ENCODE results near the gene NHERF2. TPM values are rescaled to one million over a fixed set of nuclear protein-coding genes. Genes with fewer than 3 reads are reported as not detected.

Gene NHERF2
- total RNA-seq, 2 donors from 2014 or later = 20.1 to 25.5 TPM

GRCh38 chr16:2072926-2073325 is 46.2 kb downstream of the NHERF2 start:
- no peak overlapping the region for H3K27ac ChIP-seq (ENCODE audit: low read depth, low read length)
- Mint-ChIP-seq H3K9me3 (no peaks in the 10 kb centered on the region), H3K4me1 (no peaks in the 10 kb centered on the region), H3K27ac (no peak overlapping the region), H3K36me3 (ENCODE audit: low read depth) (peaks cover 46% of the 10 kb centered on the region), H3K4me3 (no peak overlapping the region), H3K27me3 (ENCODE audit: insufficient read depth) (no peaks in the 10 kb centered on the region)
- no peak overlapping the region for H3K9ac ChIP-seq (ENCODE audit: extremely low read depth, low read length, poor library complexity, severe bottlenecking)
- no peak for DNase-seq
- no peak overlapping the region for H3K4me3 ChIP-seq (ENCODE audit: low read length)
- no peaks in the 10 kb centered on the region for H3K9me3 ChIP-seq (ENCODE audit: control insufficient read depth, low read length)
- TF ChIP-seq CTCF (conservative IDR thresholded peaks at IDR 0.05) = no peak
- H3K4me1 ChIP-seq (ENCODE audit: control insufficient read depth, insufficient read depth, low read length) = no peaks in the 10 kb centered on the region
- peaks cover 4% of the 10 kb centered on the region for H3K36me3 ChIP-seq (ENCODE audit: control insufficient read depth, insufficient read depth, low read length)
- H3K27me3 ChIP-seq (ENCODE audit: control insufficient read depth, insufficient read depth, low read length, poor library complexity, severe bottlenecking) = no peaks in the 10 kb centered on the region
- 91 to 97% methylated on average over 6 to 8 of the region's 8 CpGs for WGBS, 2 experiments (ENCODE audit: insufficient coverage in 1 of 2, insufficient read length in 1 of 2)

GRCh38 chr16:2074071-2074470 is 47.4 kb downstream of the NHERF2 start:
- H3K9me3 Mint-ChIP-seq = no peaks in the 10 kb centered on the region
- Histone ChIP-seq H3K27ac (ENCODE audit: low read depth, low read length) (no peak overlapping the region), H3K36me3 (ENCODE audit: control insufficient read depth, insufficient read depth, low read length) (peaks cover 4% of the 10 kb centered on the region), H3K4me3 (ENCODE audit: low read length) (no peak overlapping the region), H3K9me3 (ENCODE audit: control insufficient read depth, low read length) (no peaks in the 10 kb centered on the region), H3K27me3 (ENCODE audit: control insufficient read depth, insufficient read depth, low read length, poor library complexity, severe bottlenecking) (no peaks in the 10 kb centered on the region), H3K9ac (ENCODE audit: extremely low read depth, low read length, poor library complexity, severe bottlenecking) (no peak overlapping the region), H3K4me1 (ENCODE audit: control insufficient read depth, insufficient read depth, low read length) (no peaks in the 10 kb centered on the region)
- DNase-seq = no peak
- no peak for TF ChIP-seq CTCF (conservative IDR thresholded peaks at IDR 0.05)
- 95 to 96% methylated on average over 20 of the region's 20 CpGs for WGBS, 2 experiments (ENCODE audit: insufficient coverage in 1 of 2, insufficient read length in 1 of 2)
- no peak overlapping the region for H3K27ac Mint-ChIP-seq
- H3K27me3 Mint-ChIP-seq (ENCODE audit: insufficient read depth) = no peaks in the 10 kb centered on the region
- no peak overlapping the region for H3K4me3 Mint-ChIP-seq
- H3K36me3 Mint-ChIP-seq (ENCODE audit: low read depth) = peaks cover 37% of the 10 kb centered on the region
- no peaks in the 10 kb centered on the region for H3K4me1 Mint-ChIP-seq

- Histone ChIP-seq H3K36me3 (ENCODE audit: control insufficient read depth, insufficient read depth, low read length) (peaks cover 4% of the 10 kb centered on the region), H3K27me3 (ENCODE audit: control insufficient read depth, insufficient read depth, low read length, poor library complexity, severe bottlenecking) (no peaks in the 10 kb centered on the region), H3K4me3 (ENCODE audit: low read length) (no peak overlapping the region), H3K4me1 (ENCODE audit: control insufficient read depth, insufficient read depth, low read length) (no peaks in the 10 kb centered on the region), H3K9ac (ENCODE audit: extremely low read depth, low read length, poor library complexity, severe bottlenecking) (no peak overlapping the region), H3K9me3 (ENCODE audit: control insufficient read depth, low read length) (no peaks in the 10 kb centered on the region), H3K27ac (ENCODE audit: low read depth, low read length) (no peak overlapping the region)
- Mint-ChIP-seq H3K4me3 (no peak overlapping the region), H3K27me3 (ENCODE audit: insufficient read depth) (no peaks in the 10 kb centered on the region), H3K9me3 (no peaks in the 10 kb centered on the region), H3K27ac (no peak overlapping the region), H3K4me1 (no peaks in the 10 kb centered on the region), H3K36me3 (ENCODE audit: low read depth) (peaks cover 29% of the 10 kb centered on the region)
- WGBS, 2 experiments (ENCODE audit: insufficient coverage in 1 of 2, insufficient read length in 1 of 2) = 95 to 99% methylated on average over 17 to 24 of the region's 24 CpGs
- no peak for DNase-seq
- TF ChIP-seq CTCF (conservative IDR thresholded peaks at IDR 0.05) = no peak
Observed at GRCh38 chr16:2075631-2076030, 48.9 kb downstream of the NHERF2 start.

Data from endodermal cell (in vitro differentiated cells).